ENCODE measurements around the gene CMTM4. TPM values are rescaled to one million over a fixed set of nuclear protein-coding genes. Genes with fewer than 3 reads are reported as not detected.

The CMTM4 gene
- polyA plus RNA-seq, 1 of the 3 experiments (the other 2 are of a cell fraction), result 21.7 TPM

DNA sequence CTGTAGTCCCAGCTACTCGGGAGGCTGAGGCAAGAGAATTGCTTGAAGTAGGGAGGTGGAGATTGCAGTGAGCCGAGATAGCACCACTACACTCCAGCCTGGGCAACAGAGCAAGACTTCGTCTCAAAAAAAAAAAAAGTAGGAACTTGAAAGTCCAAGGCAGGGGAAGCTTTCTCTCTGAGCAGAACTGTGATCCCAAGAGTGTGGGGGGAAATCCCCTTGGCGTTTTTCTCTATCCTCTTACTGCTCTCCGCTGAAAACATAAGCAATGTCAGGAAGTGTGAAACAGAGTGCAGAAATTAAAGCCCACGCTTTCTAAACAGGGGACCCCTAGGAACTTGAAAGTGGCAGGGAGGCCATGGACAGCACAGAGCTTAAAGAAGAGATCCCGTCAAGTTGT lies 101.8 kb downstream of the CMTM4 start:
- H2AFZ ChIP-seq (ENCODE audit: low read depth), result no peak overlapping the region
- H3F3A ChIP-seq (replicated peaks; ENCODE audit: insufficient read depth), result no peaks in the 10 kb centered on the region
- no peak overlapping the region for H3K4me3 ChIP-seq (ENCODE audit: low read depth in 2 of 2, low read length in 1 of 2)
- no peak for TF ChIP-seq IRF3 (IDR thresholded peaks at IDR 0.05; ENCODE audit: low read depth, low read length)
- DNase-seq, result no peak
- no peaks in the 10 kb centered on the region for H3K36me3 ChIP-seq (replicated peaks in 1 of 2; ENCODE audit: control insufficient read depth in 1 of 2, insufficient read depth in 2 of 2, low read length in 1 of 2)
- 72% methylated on average over 7 of the region's 7 CpGs for WGBS (ENCODE audit: low lambda C conversion rate)
- H3K9me3 ChIP-seq, result no peaks in the 10 kb centered on the region
- no peak overlapping the region for H3K4me2 ChIP-seq
- H4K20me1 ChIP-seq (ENCODE audit: insufficient read depth), result no peaks in the 10 kb centered on the region
- H3K9ac ChIP-seq, result no peak overlapping the region
- H3K9me2 ChIP-seq, result no peaks in the 10 kb centered on the region
- POLR2A ChIA-PET, result no interaction called here
- no peak overlapping the region for H3K27ac ChIP-seq (ENCODE audit: low read depth in 2 of 2, low read length in 1 of 2)
- no peaks in the 10 kb centered on the region for H3K79me2 ChIP-seq (ENCODE audit: insufficient read depth)
- H3K27me3 ChIP-seq (ENCODE audit: insufficient read depth), result no peaks in the 10 kb centered on the region
- no peaks in the 10 kb centered on the region for H3K4me1 ChIP-seq (ENCODE audit: control insufficient read depth in 1 of 2, insufficient read depth in 2 of 2, low read depth in 1 of 2, low read length in 1 of 2)
- CTCF ChIA-PET, result interaction anchor here (1.1 to 1.4 kb wide), 3 partner anchors 14 to 300 kb away, joined by 3 to 6 read pairs (median 3); no protein-coding TSS in a partner anchor

GRCh38 chr16:66592814-66593213 lies 103.7 kb downstream of the CMTM4 start:
- Histone ChIP-seq H3K36me3 (replicated peaks in 1 of 2; ENCODE audit: control insufficient read depth in 1 of 2, insufficient read depth in 2 of 2, low read length in 1 of 2) (no peaks in the 10 kb centered on the region), H3K27me3 (ENCODE audit: insufficient read depth) (no peaks in the 10 kb centered on the region), H3K9me3 (no peaks in the 10 kb centered on the region), H3K4me1 (ENCODE audit: control insufficient read depth in 1 of 2, insufficient read depth in 2 of 2, low read depth in 1 of 2, low read length in 1 of 2) (no peaks in the 10 kb centered on the region), H3K4me2 (no peak overlapping the region), H3K9ac (no peak overlapping the region), H3K9me2 (no peaks in the 10 kb centered on the region), H3K4me3 (ENCODE audit: low read depth in 2 of 2, low read length in 1 of 2) (no peak overlapping the region), H2AFZ (ENCODE audit: low read depth) (no peak overlapping the region), H3F3A (replicated peaks; ENCODE audit: insufficient read depth) (no peaks in the 10 kb centered on the region), H3K27ac (ENCODE audit: low read depth in 2 of 2, low read length in 1 of 2) (no peak overlapping the region), H3K79me2 (ENCODE audit: insufficient read depth) (no peaks in the 10 kb centered on the region), H4K20me1 (ENCODE audit: insufficient read depth) (no peaks in the 10 kb centered on the region)
- no peak for DNase-seq
- POLR2A ChIA-PET, result no interaction called here
- 96% methylated on average over 3 of the region's 3 CpGs for WGBS (ENCODE audit: low lambda C conversion rate)
- CTCF ChIA-PET, result interaction anchor here (1.0 kb wide), 1 partner anchor 16 kb away, joined by 3 read pairs; no protein-coding TSS in a partner anchor
- TF ChIP-seq MAX (IDR thresholded peaks at IDR 0.05; ENCODE audit: low read depth) (no peak), JUND (IDR thresholded peaks at IDR 0.05) (no peak), IRF3 (IDR thresholded peaks at IDR 0.05; ENCODE audit: low read depth, low read length) (no peak), RFX5 (IDR thresholded peaks at IDR 0.05; ENCODE audit: low read length) (no peak), RCOR1 (IDR thresholded peaks at IDR 0.05; ENCODE audit: low read length) (no peak), SMC3 (IDR thresholded peaks at IDR 0.05; ENCODE audit: low read depth, low read length) (no peak), NRF1 (IDR thresholded peaks at IDR 0.05; ENCODE audit: low read depth, low read length) (no peak), SIN3A (IDR thresholded peaks at IDR 0.05; ENCODE audit: borderline replicate concordance, low read depth, low read length) (no peak), MXI1 (IDR thresholded peaks at IDR 0.05; ENCODE audit: low read depth, low read length) (no peak), RAD21 (IDR thresholded peaks at IDR 0.05; ENCODE audit: low read length) (no peak), FOSL2 (IDR thresholded peaks at IDR 0.05; ENCODE audit: borderline replicate concordance, low read depth) (no peak), GABPA (IDR thresholded peaks at IDR 0.05; ENCODE audit: low read depth) (no peak), NFIC (IDR thresholded peaks at IDR 0.05; ENCODE audit: borderline replicate concordance) (no peak), RXRA (IDR thresholded peaks at IDR 0.05; ENCODE audit: borderline replicate concordance, low read depth) (no peak), MEF2A (IDR thresholded peaks at IDR 0.05; ENCODE audit: borderline replicate concordance, low read depth) (no peak)
- TF ChIP-seq, protein P1, sequence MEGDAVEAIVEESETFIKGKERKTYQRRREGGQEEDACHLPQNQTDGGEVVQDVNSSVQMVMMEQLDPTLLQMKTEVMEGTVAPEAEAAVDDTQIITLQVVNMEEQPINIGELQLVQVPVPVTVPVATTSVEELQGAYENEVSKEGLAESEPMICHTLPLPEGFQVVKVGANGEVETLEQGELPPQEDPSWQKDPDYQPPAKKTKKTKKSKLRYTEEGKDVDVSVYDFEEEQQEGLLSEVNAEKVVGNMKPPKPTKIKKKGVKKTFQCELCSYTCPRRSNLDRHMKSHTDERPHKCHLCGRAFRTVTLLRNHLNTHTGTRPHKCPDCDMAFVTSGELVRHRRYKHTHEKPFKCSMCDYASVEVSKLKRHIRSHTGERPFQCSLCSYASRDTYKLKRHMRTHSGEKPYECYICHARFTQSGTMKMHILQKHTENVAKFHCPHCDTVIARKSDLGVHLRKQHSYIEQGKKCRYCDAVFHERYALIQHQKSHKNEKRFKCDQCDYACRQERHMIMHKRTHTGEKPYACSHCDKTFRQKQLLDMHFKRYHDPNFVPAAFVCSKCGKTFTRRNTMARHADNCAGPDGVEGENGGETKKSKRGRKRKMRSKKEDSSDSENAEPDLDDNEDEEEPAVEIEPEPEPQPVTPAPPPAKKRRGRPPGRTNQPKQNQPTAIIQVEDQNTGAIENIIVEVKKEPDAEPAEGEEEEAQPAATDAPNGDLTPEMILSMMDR (IDR thresholded peaks at IDR 0.05), result no peak
- TF ChIP-seq, protein P2, sequence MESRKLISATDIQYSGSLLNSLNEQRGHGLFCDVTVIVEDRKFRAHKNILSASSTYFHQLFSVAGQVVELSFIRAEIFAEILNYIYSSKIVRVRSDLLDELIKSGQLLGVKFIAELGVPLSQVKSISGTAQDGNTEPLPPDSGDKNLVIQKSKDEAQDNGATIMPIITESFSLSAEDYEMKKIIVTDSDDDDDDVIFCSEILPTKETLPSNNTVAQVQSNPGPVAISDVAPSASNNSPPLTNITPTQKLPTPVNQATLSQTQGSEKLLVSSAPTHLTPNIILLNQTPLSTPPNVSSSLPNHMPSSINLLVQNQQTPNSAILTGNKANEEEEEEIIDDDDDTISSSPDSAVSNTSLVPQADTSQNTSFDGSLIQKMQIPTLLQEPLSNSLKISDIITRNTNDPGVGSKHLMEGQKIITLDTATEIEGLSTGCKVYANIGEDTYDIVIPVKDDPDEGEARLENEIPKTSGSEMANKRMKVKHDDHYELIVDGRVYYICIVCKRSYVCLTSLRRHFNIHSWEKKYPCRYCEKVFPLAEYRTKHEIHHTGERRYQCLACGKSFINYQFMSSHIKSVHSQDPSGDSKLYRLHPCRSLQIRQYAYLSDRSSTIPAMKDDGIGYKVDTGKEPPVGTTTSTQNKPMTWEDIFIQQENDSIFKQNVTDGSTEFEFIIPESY (IDR thresholded peaks at IDR 0.05; ENCODE audit: borderline replicate concordance, low read depth), result no peak
- TF ChIP-seq, protein P3, sequence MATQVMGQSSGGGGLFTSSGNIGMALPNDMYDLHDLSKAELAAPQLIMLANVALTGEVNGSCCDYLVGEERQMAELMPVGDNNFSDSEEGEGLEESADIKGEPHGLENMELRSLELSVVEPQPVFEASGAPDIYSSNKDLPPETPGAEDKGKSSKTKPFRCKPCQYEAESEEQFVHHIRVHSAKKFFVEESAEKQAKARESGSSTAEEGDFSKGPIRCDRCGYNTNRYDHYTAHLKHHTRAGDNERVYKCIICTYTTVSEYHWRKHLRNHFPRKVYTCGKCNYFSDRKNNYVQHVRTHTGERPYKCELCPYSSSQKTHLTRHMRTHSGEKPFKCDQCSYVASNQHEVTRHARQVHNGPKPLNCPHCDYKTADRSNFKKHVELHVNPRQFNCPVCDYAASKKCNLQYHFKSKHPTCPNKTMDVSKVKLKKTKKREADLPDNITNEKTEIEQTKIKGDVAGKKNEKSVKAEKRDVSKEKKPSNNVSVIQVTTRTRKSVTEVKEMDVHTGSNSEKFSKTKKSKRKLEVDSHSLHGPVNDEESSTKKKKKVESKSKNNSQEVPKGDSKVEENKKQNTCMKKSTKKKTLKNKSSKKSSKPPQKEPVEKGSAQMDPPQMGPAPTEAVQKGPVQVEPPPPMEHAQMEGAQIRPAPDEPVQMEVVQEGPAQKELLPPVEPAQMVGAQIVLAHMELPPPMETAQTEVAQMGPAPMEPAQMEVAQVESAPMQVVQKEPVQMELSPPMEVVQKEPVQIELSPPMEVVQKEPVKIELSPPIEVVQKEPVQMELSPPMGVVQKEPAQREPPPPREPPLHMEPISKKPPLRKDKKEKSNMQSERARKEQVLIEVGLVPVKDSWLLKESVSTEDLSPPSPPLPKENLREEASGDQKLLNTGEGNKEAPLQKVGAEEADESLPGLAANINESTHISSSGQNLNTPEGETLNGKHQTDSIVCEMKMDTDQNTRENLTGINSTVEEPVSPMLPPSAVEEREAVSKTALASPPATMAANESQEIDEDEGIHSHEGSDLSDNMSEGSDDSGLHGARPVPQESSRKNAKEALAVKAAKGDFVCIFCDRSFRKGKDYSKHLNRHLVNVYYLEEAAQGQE (IDR thresholded peaks at IDR 0.05; ENCODE audit: low read depth, low read length), result no peak
